NCI-H460 (cell line): ENCODE measurements around the gene TDRKH. TPM values are rescaled to one million over a fixed set of nuclear protein-coding genes. Genes with fewer than 3 reads are reported as not detected.
A peak's percentile ranks its signal among the peaks of the same experiment; 100 is the strongest.

Source experiments
- DNase-seq: peaks from one replicate; pipeline ENCODE4 v3.0.0-alpha.2; 2016; ENCODE audit warnings: low read depth; ENCODE audit errors: extremely low read depth
- total RNA-seq: library from RNA; depleted of rRNA; stranded (reverse); fragments of >200 nt; shearing (Covaris generic); gene quantifications from 2 replicates; pipeline ENCODE4 v1.2.3, GENCODE V29; 2014

The TDRKH gene
- total RNA-seq, 1 experiment from 2014 or later = 10.9 TPM

DNA sequence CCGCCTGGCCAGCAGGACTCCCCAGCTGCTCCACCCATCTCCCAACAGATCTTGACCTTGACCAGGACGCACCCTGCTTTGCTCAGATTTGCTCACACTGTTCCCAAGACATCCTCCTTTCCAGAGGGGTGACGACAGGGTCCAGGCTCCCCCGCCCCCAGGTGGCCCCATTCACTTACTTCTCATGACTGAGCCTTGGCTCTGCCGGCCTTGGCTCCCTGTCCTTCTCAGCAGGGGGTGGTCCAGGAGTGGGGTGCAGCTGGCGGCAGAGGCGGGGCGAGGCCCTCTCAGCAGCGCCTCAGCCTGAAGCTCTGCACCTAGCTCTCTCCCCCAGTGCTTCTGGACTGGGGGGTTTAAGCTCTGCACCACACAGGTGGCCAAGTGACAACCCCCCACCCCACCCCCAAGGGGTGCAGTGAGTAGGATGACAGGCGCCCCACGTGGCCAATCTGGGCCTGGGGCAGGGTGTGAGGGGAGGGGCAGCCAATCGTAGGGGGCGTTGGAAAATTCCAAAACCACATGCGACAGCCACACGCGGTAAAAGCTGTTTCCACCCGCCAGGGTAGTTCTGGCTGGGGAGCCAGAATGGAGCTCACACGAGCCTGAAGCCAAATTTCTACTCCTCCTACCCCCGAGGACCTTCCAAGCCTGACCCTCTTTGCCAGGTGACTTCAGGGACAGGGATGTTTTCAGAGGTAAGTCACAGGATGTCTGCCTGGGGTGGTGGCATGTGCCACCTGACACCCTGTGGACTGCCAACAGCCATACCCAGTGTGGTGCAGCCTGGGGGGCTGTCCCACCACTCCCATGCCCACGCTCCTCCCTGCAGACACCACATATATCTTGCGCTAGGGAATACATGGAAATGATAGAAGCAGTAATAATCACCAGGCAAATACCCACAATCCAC lies 35.7 kb upstream of the TDRKH start:
- no peak for DNase-seq

DNA sequence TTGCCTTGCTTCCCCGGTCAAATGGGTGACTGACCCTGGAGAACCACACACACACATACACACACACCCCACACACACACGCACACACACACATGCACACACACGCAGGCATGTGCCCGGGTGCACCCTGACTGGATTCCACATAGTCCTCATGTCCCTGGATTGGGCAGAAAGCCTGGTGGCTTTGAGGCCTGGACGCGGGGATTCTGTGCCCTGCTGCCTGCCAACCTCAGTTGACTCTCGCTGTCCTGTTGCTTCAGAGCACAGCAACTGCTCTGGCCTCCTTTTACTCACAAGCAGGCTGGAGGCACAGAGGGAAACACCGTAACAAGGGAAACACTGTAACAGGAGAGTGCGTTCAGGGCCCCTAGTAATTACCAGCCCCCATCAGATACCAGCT lies 34.9 kb upstream of the TDRKH start:
- DNase-seq = no peak

DNA sequence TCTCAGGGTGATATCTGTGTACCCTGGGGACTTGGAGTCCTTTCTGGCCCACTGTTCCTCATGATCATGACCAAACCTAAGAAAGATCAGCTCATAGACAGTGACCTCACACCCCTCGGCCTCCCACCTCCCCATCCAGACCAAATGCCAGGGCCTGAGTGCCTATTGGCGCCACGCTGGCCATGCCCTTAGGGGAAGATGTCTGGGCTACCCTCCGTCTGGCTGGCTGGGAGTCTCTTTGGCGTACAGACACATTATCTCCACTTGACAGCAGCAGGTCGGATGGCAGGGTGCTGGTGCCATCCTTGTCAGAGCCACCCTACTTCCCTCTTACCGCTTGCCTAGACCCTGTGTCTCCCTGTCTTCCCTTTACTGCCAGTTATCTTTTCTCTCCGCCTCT lies 32.9 kb upstream of the TDRKH start:
- DNase-seq = no peak

DNA sequence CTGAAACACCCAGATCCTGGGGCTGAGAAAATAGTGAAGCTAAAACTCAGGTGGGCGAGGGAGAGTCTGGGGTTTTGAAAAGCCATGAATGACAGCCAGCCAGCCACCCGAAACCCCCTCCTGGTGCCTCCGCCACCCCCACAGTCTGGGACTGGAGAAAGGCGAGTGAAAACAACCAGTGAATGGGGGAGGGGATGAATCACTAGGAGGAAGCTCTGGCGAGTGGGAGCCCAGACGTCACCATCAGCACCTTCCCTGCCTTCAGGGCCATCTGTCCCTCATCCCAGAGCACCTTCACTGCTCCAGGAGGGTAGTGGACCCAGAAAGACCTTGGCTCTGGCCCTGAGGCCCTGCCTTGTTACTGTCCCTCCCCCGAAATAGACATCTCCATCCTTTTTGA lies 32.1 kb upstream of the TDRKH start:
- no peak for DNase-seq

DNA sequence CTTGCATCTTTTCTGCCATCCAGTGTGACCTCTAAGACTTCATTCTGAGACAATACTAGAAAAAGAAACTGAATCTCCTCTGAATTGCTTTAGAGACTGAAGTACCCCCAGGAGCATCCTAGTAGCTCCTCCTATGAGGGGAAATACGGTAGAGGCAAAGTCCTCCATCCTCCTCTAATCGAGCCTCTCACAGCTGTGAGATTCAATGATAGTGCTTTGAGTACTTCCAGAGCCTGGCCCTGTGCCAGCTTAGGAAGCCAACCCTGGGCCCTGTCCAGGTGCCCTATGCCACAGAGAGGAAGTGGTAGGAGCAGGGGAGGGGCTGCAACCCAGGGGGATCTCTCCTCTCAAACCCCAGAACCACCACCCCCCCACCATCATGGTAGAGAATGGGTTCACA lies 30.6 kb upstream of the TDRKH start:
- no peak for DNase-seq

DNA sequence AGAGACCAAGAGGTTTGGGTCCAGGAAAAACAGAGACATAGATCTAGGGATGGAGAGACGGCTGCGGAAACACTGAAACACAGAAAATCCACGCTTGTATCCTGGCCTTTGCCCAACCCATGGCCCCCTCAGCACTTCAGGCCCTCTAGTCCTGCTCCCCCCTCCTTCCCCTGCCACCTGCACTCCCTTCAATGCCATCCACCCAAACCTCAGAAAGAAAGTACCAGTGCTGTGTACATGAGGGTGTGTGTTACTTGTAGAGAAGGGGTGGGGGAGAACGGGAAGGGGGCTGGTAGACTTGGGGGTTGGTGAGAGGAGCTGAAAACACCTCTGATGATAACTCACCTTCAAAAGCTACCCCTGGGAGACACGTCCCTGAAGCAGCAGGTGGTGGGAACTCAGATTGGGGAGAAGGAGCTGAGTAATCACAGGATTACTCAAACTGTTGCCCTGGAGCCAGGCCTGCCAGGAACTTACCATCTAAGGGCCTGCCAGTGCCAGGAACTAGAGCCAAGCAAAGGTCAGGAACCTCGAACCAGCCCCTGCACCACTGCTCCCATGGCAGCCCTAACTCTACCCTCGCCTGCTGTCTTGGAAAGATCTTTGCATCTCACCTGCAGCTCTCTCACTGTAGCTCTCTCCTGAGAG lies 29.8 kb upstream of the TDRKH start:
- no peak for DNase-seq

DNA sequence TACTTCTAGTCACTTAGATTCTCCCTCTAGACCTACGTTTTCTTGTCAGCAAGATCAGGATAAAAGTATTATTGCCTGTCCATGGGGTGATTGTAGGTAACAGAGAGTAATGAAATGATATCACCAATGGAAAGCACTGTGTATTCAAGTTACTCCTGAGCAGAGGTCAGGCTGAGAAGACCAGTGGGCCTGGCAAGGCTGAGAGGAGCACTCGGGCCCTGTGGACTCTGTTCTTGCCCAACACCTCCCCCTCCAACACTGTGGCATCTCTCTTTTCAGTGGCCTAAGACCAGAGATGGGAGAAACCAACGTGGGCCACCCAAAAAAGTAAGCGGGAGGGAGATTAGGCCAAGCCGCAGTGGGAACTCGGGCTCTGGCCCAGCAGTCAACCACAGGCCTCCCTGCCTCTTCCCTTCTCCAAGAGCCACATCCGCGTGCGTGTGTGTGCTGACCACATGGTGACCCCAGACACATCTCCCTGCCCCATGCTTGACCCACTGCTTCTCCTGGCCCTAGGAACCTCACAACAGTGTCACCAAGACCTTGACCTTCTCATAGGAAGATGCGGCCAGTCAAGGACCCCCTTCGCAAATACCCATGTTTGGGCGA lies 29.0 kb upstream of the TDRKH start:
- no peak for DNase-seq

DNA sequence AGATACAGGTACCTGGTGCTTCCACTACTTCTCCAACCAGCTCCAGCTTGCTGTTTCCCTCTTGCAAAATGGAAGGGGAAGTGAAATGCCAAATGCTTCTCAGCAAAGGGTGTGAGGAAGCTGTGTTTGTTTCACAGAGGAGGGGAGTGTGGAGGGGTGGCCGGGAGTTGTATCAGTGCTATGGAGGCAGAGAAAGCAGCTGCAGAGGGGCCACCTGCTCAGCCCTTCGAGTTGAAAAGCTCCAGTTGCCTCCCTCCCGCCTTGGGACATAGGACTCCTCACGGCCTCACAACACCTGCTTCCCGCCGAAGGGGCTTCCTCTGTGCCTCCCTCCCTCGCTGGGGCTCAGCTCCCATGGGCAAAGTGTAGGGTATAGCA lies 27.0 kb upstream of the TDRKH start:
- no peak for DNase-seq

DNA sequence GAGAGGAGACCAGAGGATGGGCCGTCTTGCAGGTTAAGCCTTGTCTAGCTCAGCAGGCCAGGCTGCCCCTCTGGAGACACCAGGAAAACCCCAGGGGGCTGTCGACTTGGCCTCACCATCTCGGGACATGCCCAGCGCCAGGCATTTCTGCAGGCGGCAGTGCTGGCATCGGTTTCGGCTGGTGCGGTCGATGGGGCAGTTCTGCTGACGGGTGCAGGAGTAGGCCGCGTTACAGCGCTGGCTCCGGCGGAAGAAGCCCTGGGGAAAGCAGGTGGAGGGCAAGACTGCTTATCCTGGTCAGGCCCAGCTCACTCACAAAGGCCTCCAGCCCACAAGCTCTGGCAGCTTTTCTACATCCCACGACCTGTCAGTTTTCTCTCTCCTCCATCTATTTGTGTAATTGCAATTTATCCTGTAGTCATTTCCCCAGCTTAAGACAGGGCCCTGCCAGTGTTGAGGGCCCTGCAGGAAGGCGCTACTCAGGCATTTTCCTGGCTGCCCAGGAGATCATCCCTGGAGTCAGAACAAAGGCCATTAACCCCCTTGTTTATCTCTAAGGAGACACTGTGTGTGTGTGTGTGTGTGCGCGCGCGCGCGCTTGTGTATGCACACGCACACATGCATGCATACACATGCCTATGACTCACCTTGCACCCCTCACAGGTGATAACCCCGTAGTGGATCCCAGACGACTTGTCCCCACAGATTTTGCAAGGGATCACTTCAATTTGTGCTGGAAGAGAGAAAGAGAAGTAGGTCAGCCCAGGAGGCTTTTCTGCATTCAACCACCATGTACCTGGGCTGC lies 26.4 kb upstream of the TDRKH start:
- DNase-seq = no peak

DNA sequence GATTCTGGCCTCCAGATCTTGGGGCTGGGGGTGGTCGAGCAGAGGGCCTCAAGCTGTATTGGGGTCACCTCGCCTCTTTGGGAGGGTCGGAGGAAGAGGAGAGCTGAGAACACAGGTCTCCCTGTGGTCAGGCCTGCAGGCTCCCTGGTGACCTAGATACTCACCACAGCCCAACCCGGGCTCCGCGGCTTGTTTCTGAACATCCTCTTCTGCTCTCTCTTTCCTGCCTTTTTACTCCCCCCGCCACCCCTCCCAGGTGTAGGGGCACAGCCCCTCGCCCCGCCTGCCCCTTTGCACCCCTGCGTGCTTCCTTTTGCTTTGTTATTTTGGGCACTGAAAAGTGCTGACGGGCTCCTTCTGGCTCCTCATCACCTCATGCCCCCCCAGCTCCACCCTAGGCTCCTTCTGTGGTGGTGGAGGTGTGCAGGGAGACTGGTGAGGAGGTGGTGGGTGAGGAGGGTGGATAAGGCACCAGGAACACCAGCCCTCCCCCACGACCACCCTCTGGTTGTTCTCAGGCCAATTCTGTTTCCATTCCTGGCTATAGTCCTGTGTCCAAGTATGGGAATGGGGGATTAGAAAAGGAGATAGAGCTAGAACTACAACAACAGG lies 25.5 kb upstream of the TDRKH start:
- no peak for DNase-seq

DNA sequence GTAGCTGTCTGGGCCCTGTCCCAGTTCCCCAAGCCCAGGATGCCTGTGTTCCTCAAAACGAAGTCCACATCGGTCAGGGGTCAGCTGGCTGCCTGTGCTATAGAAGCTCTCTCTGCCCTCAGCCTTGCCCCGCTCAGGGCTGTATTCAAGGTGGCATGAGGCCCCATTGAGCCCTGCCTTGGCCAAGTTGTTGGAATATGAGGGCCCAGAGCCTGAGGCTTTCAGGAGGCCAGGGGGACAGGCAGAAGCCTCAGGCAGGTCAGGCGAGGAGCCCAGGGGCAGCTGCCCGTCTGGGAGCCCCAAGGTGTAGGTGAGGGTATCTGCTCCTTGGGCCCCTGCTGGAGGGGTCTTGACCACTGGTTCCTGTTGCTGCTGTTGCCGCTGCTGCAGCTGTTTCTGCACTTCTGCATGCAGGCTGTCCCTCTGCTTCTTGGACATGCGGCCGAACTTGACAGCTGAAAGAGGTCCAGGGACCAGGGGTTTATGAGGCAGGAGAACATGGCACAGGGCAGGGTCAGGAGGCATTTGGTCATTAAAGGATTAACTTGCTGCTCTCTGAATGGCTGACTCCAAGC lies 24.8 kb upstream of the TDRKH start:
- no peak for DNase-seq

DNA sequence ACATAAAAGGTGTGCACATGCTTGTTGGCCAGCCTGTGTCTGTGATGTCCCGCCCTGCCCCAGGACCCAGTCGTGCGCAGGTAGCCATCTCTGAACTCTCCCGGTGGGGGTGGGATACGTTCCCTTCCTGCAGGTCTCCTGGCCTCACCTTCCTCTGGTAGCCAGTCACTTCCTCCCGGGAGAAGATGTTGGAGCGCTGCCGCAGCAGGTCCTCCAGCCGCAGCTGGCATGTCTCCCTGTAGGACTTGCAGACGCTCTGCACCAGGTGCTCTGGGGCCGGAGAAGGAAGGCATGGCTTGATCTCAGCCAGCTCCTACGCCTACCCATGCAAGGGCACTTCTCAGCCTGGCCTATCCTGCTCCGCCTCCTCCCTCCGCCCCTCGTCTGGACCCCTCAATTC lies 24.1 kb upstream of the TDRKH start:
- no peak for DNase-seq

DNA sequence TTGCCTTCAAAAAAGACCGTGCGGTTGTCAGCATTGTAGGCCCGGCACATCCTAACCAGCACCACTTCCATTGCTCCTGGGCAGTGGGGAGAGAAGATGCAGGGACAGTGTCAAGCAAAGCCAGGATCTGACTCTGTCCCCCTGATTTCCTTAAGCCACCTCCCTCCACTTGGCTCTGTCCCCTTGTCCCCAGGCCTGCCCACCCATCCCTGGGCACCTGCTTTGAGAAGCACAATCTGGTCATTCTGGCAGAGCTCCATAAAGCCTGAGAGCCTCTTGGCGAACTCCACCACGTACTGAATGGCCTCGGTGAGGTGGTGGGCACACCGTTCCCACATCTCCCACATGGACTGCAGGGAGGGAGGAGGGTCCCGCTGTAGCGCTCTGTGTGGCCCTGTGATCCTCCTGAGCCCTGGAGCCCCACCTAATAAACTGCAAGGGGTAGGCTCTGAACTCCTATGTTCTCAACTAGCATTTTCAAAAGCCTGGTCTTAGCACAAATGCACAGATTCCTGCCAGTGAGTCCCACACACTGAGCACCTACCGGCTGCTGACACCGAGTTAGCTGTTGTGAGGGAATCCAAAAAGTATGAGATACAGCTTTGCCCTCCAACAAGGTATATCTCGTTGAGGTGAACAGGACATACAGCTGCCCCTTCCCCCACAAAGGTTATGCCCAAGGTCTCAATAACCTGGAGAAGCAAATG lies 23.1 kb upstream of the TDRKH start:
- no peak for DNase-seq

DNA sequence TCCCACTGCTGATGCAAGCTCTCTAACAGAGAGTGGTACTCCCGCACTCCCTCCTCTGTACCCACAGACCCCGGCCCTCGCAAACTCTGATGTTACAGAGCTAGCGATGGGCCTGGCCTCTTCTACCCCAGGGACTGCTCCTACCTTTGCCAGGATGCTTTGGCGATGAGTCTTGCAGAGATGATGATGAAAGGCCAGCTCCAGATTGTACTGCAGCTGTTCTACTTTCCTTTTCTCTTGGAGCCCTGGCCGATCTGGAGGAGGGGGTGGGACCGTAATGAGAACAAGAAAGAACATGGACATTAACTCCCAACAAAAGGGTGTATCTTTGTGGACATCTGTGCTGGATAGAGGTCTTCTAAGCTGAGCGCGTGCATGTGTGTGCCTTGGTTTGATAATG lies 20.9 kb upstream of the TDRKH start:
- DNase-seq = no peak

DNA sequence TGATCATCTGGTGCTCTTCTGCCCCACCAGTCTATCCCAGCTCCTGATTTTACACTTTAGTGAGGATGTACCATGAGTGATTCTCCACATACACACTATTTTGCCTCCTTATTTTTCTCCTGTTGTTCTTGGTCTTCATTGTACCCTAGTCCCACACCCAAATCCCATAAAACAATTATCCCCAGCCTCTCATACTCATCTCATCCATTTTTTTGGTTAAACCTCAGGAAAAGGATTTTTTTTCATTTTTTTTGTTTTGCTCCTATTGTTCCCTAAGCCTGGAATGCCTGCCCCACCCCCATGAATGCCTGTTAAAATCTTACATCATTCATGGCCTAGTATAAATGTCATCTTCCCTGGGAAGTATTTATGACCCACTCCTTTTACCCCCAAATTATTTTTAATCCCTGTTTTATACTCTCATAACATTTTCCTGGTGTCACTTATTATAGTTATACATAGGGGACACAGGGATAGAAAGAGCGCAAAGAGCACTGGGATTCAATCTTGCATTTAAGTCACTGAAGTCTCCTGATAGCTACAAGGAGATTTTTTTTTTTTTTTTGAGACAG lies 19.8 kb upstream of the TDRKH start:
- DNase-seq = no peak

DNA sequence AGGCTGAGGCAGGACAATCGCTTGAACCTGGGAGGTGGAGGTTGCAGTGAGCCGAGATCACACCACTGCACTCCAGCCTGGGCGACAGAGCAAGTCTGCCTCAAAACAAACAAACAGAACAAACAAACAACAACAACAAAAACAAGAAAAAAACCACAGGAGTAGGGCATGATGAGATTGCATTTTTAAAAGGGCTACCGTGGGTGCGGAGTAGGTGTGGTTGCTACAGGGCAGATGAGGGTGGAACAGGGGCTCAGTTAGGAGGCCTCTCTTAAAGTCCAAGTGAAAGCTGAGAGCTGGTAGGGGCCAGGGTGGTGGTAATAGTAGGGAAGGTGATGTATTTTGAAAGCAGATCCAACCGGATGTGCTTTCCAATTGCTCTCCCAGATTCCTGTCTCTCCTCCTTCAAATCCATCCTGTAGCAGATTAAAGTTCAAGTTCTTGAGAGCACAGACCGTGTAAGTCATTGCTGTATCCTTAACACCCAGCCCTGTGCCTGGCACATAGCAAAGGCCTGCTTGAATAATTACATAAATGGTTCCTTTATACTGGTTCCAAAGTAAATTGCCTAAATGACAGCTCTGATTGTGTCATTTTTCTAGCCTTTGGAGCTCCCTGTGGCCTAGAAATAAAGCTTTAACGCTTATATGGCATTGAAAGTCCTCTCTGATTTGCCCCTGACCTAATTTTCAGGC lies 19.1 kb upstream of the TDRKH start:
- peak; percentile 21 for DNase-seq

DNA sequence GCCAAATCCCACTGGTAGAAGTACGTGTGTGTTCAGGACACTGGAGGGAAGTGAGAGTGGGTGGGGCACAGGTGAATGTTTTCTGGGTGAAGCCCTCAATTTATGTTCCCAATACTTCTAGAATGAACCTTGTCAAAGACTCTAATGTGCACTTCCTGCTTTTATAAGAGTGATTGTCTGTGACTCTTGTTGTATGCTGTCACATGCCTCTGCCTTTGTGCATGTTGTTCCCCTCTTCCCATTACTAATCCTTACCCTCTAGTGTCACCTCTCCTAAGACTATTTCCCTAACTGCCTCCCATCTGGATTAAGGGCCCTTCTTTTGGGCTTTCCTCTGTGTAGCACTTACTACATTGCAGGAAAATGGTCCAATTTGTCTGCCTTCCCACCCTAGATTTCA lies 17.5 kb upstream of the TDRKH start:
- no peak for DNase-seq

DNA sequence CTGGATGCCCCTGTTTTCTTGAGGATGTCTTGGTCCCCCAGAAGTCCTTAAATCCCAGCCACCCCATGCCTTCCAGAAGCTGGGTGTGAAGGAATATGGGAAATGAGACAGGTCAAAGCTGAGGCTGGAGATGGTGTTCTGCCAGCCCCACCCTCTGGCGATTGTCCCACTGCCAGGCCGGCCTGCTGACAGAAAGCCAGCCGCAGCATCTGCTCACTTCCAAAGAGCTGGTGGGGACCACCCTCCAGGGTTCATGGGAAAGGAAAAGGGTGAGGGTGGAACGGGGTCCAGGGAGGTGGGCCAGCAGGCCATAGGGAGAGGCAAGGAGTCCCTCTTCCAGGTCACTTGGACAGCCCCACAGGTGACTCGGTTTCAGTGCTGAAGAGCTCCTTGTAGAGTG lies 16.8 kb upstream of the TDRKH start:
- DNase-seq = no peak

DNA sequence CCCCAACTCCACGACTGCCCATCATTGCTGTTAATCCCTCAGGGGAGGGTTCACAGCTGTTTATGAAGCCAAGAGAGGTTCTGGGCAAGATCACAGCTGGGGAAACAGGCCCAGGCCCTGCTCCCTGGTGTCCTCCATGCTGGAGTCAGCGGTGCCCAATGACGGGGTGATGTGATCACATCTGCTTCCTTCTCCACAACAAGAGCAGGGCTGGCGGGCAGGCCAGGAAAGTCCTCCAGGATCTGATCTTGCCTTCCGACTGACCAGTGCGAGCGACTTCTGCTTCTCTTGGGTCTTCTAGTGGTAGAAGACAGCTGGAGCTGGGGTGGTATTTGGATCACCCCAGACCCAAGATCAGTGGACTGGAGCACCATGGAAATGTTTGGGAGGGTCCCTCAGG lies 15.9 kb upstream of the TDRKH start:
- DNase-seq = no peak
